H9 (cell line): Measurements from ENCODE around the gene BRD1. TPM values are rescaled to one million over a fixed set of nuclear protein-coding genes. Genes with fewer than 3 reads are reported as not detected.

ENCODE experiments used
- DNase-seq: peaks from one replicate; pipeline ENCODE4 v3.0.0-alpha.2; 2017
- H2AFZ ChIP-seq: one replicate; pipeline ENCODE4 v1.6.1; 2013; ENCODE audit warnings: mild to moderate bottlenecking, low read length, control low read depth, moderate library complexity
- H2AK5ac ChIP-seq: 2 replicates; pipeline ENCODE4 v1.6.1; 2013; ENCODE audit warnings: low read length, control low read depth, mixed read lengths; ENCODE audit not compliant: insufficient read length
- H2BK120ac ChIP-seq: one replicate; pipeline ENCODE4 v1.6.1; 2013; ENCODE audit warnings: low read depth, mild to moderate bottlenecking, low read length, control low read depth, inconsistent platforms; ENCODE audit not compliant: poor library complexity, severe bottlenecking
- H2BK12ac ChIP-seq: 2 replicates; pipeline ENCODE4 v1.6.1; 2013; ENCODE audit warnings: low read length, control low read depth, mixed read lengths, low read depth; ENCODE audit not compliant: insufficient read length
- H2BK15ac ChIP-seq: 2 replicates; pipeline ENCODE4 v1.6.1; 2013; ENCODE audit warnings: low read depth, low read length, control low read depth
- H2BK20ac ChIP-seq: one replicate; pipeline ENCODE4 v1.6.1; 2013; ENCODE audit warnings: low read depth, mild to moderate bottlenecking, low read length, control low read depth, inconsistent platforms; ENCODE audit not compliant: poor library complexity, severe bottlenecking
- H2BK5ac ChIP-seq: 2 replicates; pipeline ENCODE4 v1.6.1; 2013; ENCODE audit warnings: low read length, control low read depth, mixed read lengths; ENCODE audit not compliant: insufficient read length
- H3K14ac ChIP-seq: 2 replicates; pipeline ENCODE4 v1.6.1; 2013; ENCODE audit warnings: low read length, control low read depth; ENCODE audit not compliant: insufficient read depth
- H3K18ac ChIP-seq: 2 replicates; pipeline ENCODE4 v1.6.1; 2013; ENCODE audit warnings: low read depth, mild to moderate bottlenecking, mixed read lengths, low read length, control low read depth; ENCODE audit not compliant: insufficient read length
- H3K23ac ChIP-seq: 2 replicates; pipeline ENCODE4 v1.6.1; 2013; ENCODE audit warnings: low read length, control low read depth, mixed read lengths, low read depth; ENCODE audit not compliant: insufficient read length
- H3K23me2 ChIP-seq: 2 replicates; pipeline ENCODE4 v1.6.1; 2013; ENCODE audit warnings: low read depth, mild to moderate bottlenecking, mixed read lengths, low read length, control low read depth; ENCODE audit not compliant: insufficient read length, poor library complexity, severe bottlenecking
- H3K27ac ChIP-seq: 2 replicates; pipeline ENCODE4 v1.5.1; 2013; ENCODE audit warnings: low read length, control low read depth, mixed read lengths, low read depth; ENCODE audit not compliant: insufficient read length
- H3K27me3 ChIP-seq: 2 replicates; pipeline ENCODE4 v1.6.1; 2013; ENCODE audit warnings: low read length, control low read depth, inconsistent platforms; ENCODE audit not compliant: insufficient read depth
- H3K4ac ChIP-seq: 2 replicates; pipeline ENCODE4 v1.6.1; 2013; ENCODE audit warnings: low read depth, mild to moderate bottlenecking, control low read depth, inconsistent platforms, low read length, moderate library complexity
- H3K4me1 ChIP-seq: 2 replicates; pipeline ENCODE4 v1.6.1; 2013; ENCODE audit warnings: low read length, control low read depth, inconsistent platforms; ENCODE audit not compliant: insufficient read depth
- H3K4me2 ChIP-seq: 2 replicates; pipeline ENCODE4 v1.6.1; 2013; ENCODE audit warnings: low read length, control low read depth, mixed read lengths; ENCODE audit not compliant: insufficient read length, insufficient read depth
- H3K56ac ChIP-seq: 2 replicates; pipeline ENCODE4 v1.6.1; 2013; ENCODE audit warnings: low read depth, mild to moderate bottlenecking, mixed read lengths, low read length, control low read depth; ENCODE audit not compliant: insufficient read length
- H3K79me1 ChIP-seq: 2 replicates; pipeline ENCODE4 v1.6.1; 2013; ENCODE audit warnings: low read depth, mild to moderate bottlenecking, moderate library complexity, low read length, control low read depth, inconsistent platforms; ENCODE audit not compliant: insufficient read depth, poor library complexity, severe bottlenecking
- H3K79me2 ChIP-seq: 2 replicates; pipeline ENCODE4 v1.6.1; 2013; ENCODE audit warnings: low read length, control low read depth, inconsistent platforms; ENCODE audit not compliant: insufficient read depth
- H3K9ac ChIP-seq: 2 replicates; pipeline ENCODE4 v1.6.1; 2013; ENCODE audit warnings: low read length, control low read depth, mixed read lengths; ENCODE audit not compliant: insufficient read length; ENCODE audit errors: extremely low read depth
- H3K9me3 ChIP-seq: one replicate; pipeline ENCODE4 v1.6.1; 2013; ENCODE audit warnings: low read depth, low read length, inconsistent platforms; ENCODE audit not compliant: control insufficient read depth
- H3T11ph ChIP-seq: one replicate; pipeline ENCODE4 v1.6.1; 2013; ENCODE audit warnings: mild to moderate bottlenecking, low read length, control low read depth, inconsistent platforms
- H4K20me1 ChIP-seq: one replicate; pipeline ENCODE4 v1.6.1; 2013; ENCODE audit not compliant: control insufficient read depth, insufficient read length, insufficient read depth
- H4K5ac ChIP-seq: 2 replicates; pipeline ENCODE4 v1.6.1; 2013; ENCODE audit warnings: low read depth, mild to moderate bottlenecking, mixed read lengths, low read length, control low read depth; ENCODE audit not compliant: insufficient read length
- H4K8ac ChIP-seq: replicated peaks from 2 replicates; pipeline ENCODE4 v1.6.1; 2013; ENCODE audit warnings: low read length, control low read depth, mixed read lengths, low read depth; ENCODE audit not compliant: insufficient read length
- H4K91ac ChIP-seq: 2 replicates; pipeline ENCODE4 v1.6.1; 2013; ENCODE audit warnings: low read depth, mild to moderate bottlenecking, moderate library complexity, mixed read lengths, low read length, control low read depth; ENCODE audit not compliant: insufficient read length
- H3K27ac Mint-ChIP-seq, 3 experiments: 2 replicates in 2 of 3; 3 replicates in 1 of 3; pipeline ENCODE4 v1.8.0; 2020 to 2021; ENCODE audit warnings: mixed read lengths in 3 of 3, mild to moderate bottlenecking in 1 of 3, moderate library complexity in 1 of 3
- H3K27me3 Mint-ChIP-seq: 2 replicates; pipeline ENCODE4 v1.8.0; 2021; ENCODE audit warnings: low read depth, mild to moderate bottlenecking, moderate library complexity, mixed read lengths
- H3K36me3 Mint-ChIP-seq, 3 experiments: 2 replicates in 2 of 3; 3 replicates in 1 of 3; pipeline ENCODE4 v1.8.0; 2020 to 2021; ENCODE audit warnings: low read depth in 3 of 3, mixed read lengths in 3 of 3; ENCODE audit not compliant: insufficient read depth in 1 of 3
- H3K4me1 Mint-ChIP-seq, 2 experiments: 2 replicates each; pipeline ENCODE4 v1.8.0; 2020; ENCODE audit warnings: mixed read lengths in 2 of 2
- H3K4me3 Mint-ChIP-seq, 2 experiments: 2 replicates in 1 of 2; 3 replicates in 1 of 2; pipeline ENCODE4 v1.8.0; 2020 to 2021; ENCODE audit warnings: mild to moderate bottlenecking in 2 of 2, mixed read lengths in 2 of 2, moderate library complexity in 1 of 2
- H3K9me3 Mint-ChIP-seq, 2 experiments: 2 replicates in 1 of 2; 3 replicates in 1 of 2; pipeline ENCODE4 v1.8.0; 2020; ENCODE audit warnings: mild to moderate bottlenecking in 2 of 2, mixed read lengths in 2 of 2, moderate library complexity in 1 of 2
- CTCF ChIP-seq: fragments of 200-600 bp; sonication (generic); conservative IDR thresholded peaks from 3 replicates; pipeline ENCODE4 v1.8.0; 2021; ENCODE audit warnings: antibody characterized with exemption, mild to moderate bottlenecking
- WGBS: extraction: QIAGEN DNeasy Blood & Tissue Kit; methylation state at CpG from one replicate; pipeline ENCODE4 v1.1.7; 2013; ENCODE audit warnings: missing lambda C conversion rate, low lambda C conversion rate, mixed read lengths; ENCODE audit not compliant: insufficient read length; ENCODE audit errors: extremely low coverage; 5-methylcytosine and 5-hydroxymethylcytosine counted together
- total RNA-seq: library from RNA; stranded (reverse); gene quantifications from 2 replicates; pipeline ENCODE4 v1.2.1, GENCODE V29; 2021

BRD1 gene
- total RNA-seq, 1 experiment from 2014 or later, result 51.3 TPM

GRCh38 chr22:49774499-49775151, 53.0 kb downstream of the BRD1 start:
- Histone ChIP-seq H3K27ac (no peak overlapping the region), H3K4me2 (no peak overlapping the region), H2AFZ (no peak overlapping the region), H3K23me2 (no peaks in the 10 kb centered on the region), H2BK120ac (no peak overlapping the region), H3K4me1 (no peaks in the 10 kb centered on the region), H2AK5ac (no peak overlapping the region), H2BK20ac (no peak overlapping the region), H3K14ac (no peak overlapping the region), H3K56ac (no peak overlapping the region), H3K23ac (no peak overlapping the region), H3K79me1 (no peaks in the 10 kb centered on the region), H4K5ac (no peak overlapping the region), H2BK5ac (no peak overlapping the region), H3K18ac (no peak overlapping the region), H3K4ac (no peak overlapping the region), H3K27me3 (no peaks in the 10 kb centered on the region), H3T11ph (no peak overlapping the region), H4K91ac (no peak overlapping the region), H3K9me3 (no peaks in the 10 kb centered on the region), H4K20me1 (no peaks in the 10 kb centered on the region), H2BK12ac (no peak overlapping the region), H3K9ac (no peak overlapping the region), H4K8ac (no peak overlapping the region), H2BK15ac (no peak overlapping the region), H3K79me2 (no peaks in the 10 kb centered on the region; the same call in 1 of the 2 replicates)
- Mint-ChIP-seq H3K27ac (no peak overlapping the region; a peak in 1 of 7 replicates), H3K4me1 (0 out of 4 replicates have a peak, but pooled peaks cover 0 to 2% of the 10 kb centered on the region in 2 experiments), H3K4me3 (no peak overlapping the region), H3K27me3 (no peaks in the 10 kb centered on the region), H3K9me3 (no peaks in the 10 kb centered on the region), H3K36me3 (peaks cover 16 to 57% (median 53%) of the 10 kb centered on the region in 3 experiments; a peak in 6 of 7 replicates)
- no CpG with 5 or more reads among the region's 21 CpGs for WGBS
- no peak for TF ChIP-seq CTCF
- no peak for DNase-seq
